Activated CD8-positive, alpha-beta T cell treated with anti-CD3 and anti-CD28 coated beads for 36 hours (primary cell): Measurements from ENCODE around the gene PKNOX1. TPM values are rescaled to one million over a fixed set of nuclear protein-coding genes. Genes with fewer than 3 reads are reported as not detected.

Experiments
- ATAC-seq: fragments of 200-7000 bp; cut with Tn5 transposase; one replicate; pipeline ENCODE4 v1.10.0; 2021; ENCODE audit warnings: mild to moderate bottlenecking, moderate library complexity
- CTCF ChIA-PET: fragments of 350-600 bp; sonication (Branson Sonifier 250); formaldehyde crosslinking; loops from one replicate; lab custom pipeline; 2021; ENCODE audit warnings: antibody characterized with exemption; lab: Charles Lee
- POLR2A ChIA-PET: fragments of 350-600 bp; sonication (Branson Sonifier 250); formaldehyde crosslinking; loops from one replicate; lab custom pipeline; 2021; ENCODE audit warnings: antibody characterized with exemption; lab: Charles Lee
- DNase-seq: peaks from one replicate; pipeline ENCODE4 v3.0.0-alpha.2; 2020
- H3K27ac Mint-ChIP-seq: one replicate; pipeline ENCODE4 v1.8.0; 2021; ENCODE audit warnings: mild to moderate bottlenecking, mixed read lengths
- H3K27me3 Mint-ChIP-seq: one replicate; pipeline ENCODE4 v1.8.0; 2021; ENCODE audit warnings: mixed read lengths
- H3K36me3 Mint-ChIP-seq: one replicate; pipeline ENCODE4 v1.8.0; 2021; ENCODE audit warnings: low read depth, mixed read lengths
- H3K4me1 Mint-ChIP-seq: one replicate; pipeline ENCODE4 v1.8.0; 2021; ENCODE audit warnings: low read depth, mixed read lengths
- H3K4me3 Mint-ChIP-seq: one replicate; pipeline ENCODE4 v1.8.0; 2021; ENCODE audit warnings: mild to moderate bottlenecking, moderate library complexity, mixed read lengths
- H3K9me3 Mint-ChIP-seq: one replicate; pipeline ENCODE4 v1.8.0; 2021; ENCODE audit warnings: mixed read lengths
- CTCF ChIP-seq: fragments of 200-600 bp; IDR thresholded peaks from one replicate; pipeline ENCODE4 v1.8.0; 2022; ENCODE audit warnings: antibody characterized with exemption, mild to moderate bottlenecking
- intact Hi-C: fragments of 100-400 bp; cut with micrococcal nuclease; formaldehyde crosslinking; loops from one replicate; pipeline ENCODE4 v1.10.0; 2022
- total RNA-seq, 2 experiments: library from RNA; stranded (reverse); gene quantifications; one replicate each; pipeline ENCODE4 v1.2.3, GENCODE V29; 2021

Gene PKNOX1
- total RNA-seq, 2 experiments from 2014 or later, result 12.6 to 14.1 TPM

GRCh38 chr21:42971897-42972275 is 2.5 kb upstream of the PKNOX1 start:
- intact Hi-C loops, result no loop called here
- no peaks in the 10 kb centered on the region for H3K9me3 Mint-ChIP-seq
- peaks cover 8% of the 10 kb centered on the region for H3K36me3 Mint-ChIP-seq
- peaks cover 15% of the 10 kb centered on the region for H3K4me1 Mint-ChIP-seq
- no peak overlapping the region for H3K27ac Mint-ChIP-seq
- CTCF ChIA-PET, result no interaction called here
- POLR2A ChIA-PET, result no interaction called here
- H3K4me3 Mint-ChIP-seq, result no peak overlapping the region
- DNase-seq, result no peak
- no peaks in the 10 kb centered on the region for H3K27me3 Mint-ChIP-seq
- TF ChIP-seq CTCF, result no peak
- no peak for ATAC-seq

- DNase-seq (no peak), ATAC-seq (peak; percentile 17)
- Mint-ChIP-seq H3K9me3 (no peaks in the 10 kb centered on the region), H3K36me3 (peaks cover 13% of the 10 kb centered on the region), H3K4me3 (peak overlapping the region; percentile 69), H3K27ac (peak overlapping the region; percentile 88), H3K27me3 (no peaks in the 10 kb centered on the region), H3K4me1 (peaks cover 27% of the 10 kb centered on the region)
- ChIA-PET CTCF (interaction anchor here (0.9 kb wide), 1 partner anchor 19 kb away, joined by 4 read pairs; no protein-coding TSS in a partner anchor), POLR2A (interaction anchor here (0.6 to 1.3 kb wide), 5 partner anchors 11 to 96 kb away, joined by 3 to 4 read pairs (median 3); no protein-coding TSS in a partner anchor)
- no peak for TF ChIP-seq CTCF
- intact Hi-C loops, result no loop called here
These were observed 912 bp upstream of the PKNOX1 start for GRCh38 chr21:42973309-42973990.

- peak overlapping the region; percentile 95 for H3K27ac Mint-ChIP-seq
- POLR2A ChIA-PET, result interaction anchor here (1.1 kb wide), 1 partner anchor 12 kb away, joined by 3 read pairs; no protein-coding TSS in a partner anchor
- DNase-seq (peak; percentile 69), ATAC-seq (peak; percentile 1)
- H3K36me3 Mint-ChIP-seq, result peaks cover 19% of the 10 kb centered on the region
- H3K4me3 Mint-ChIP-seq, result peak overlapping the region; percentile 85
- no peak for TF ChIP-seq CTCF
- intact Hi-C loops, result no loop called here
- H3K9me3 Mint-ChIP-seq, result no peaks in the 10 kb centered on the region
- CTCF ChIA-PET, result no interaction called here
- no peaks in the 10 kb centered on the region for H3K27me3 Mint-ChIP-seq
- H3K4me1 Mint-ChIP-seq, result peaks cover 33% of the 10 kb centered on the region
These were observed 764 bp downstream of the PKNOX1 start for GRCh38 chr21:42974832-42975820.

- Mint-ChIP-seq H3K27ac (peak overlapping the region; percentile 95), H3K4me3 (peak overlapping the region; percentile 85), H3K9me3 (no peaks in the 10 kb centered on the region), H3K36me3 (peaks cover 21% of the 10 kb centered on the region), H3K27me3 (no peaks in the 10 kb centered on the region), H3K4me1 (peaks cover 40% of the 10 kb centered on the region)
- ChIA-PET POLR2A (no interaction called here), CTCF (no interaction called here)
- intact Hi-C loops, result no loop called here
- TF ChIP-seq CTCF, result no peak
- ATAC-seq (no peak), DNase-seq (no peak)
These were observed 1.7 kb downstream of the PKNOX1 start for GRCh38 chr21:42975886-42976608.
